Adrenal gland (tissue), 5 donors: Measurements from ENCODE around the gene MOB1B.

Source experiments
- POLR2A ChIP-seq, 2 donors: fragments of 450-650 bp; IDR thresholded peaks; one replicate each; pipeline ENCODE4 v1.6.1; 2017; ENCODE audit warnings: antibody characterized with exemption in 2 of 2, mild to moderate bottlenecking in 2 of 2, moderate library complexity in 1 of 2
- TF ChIP-seq, protein P1 (sequence below), 6 experiments: fragments of 450-650 bp in 4 of 6; fragments of 200-600 bp in 2 of 6; sonication (generic) in 1 of 6; IDR thresholded peaks; 1 replicate in 5 of 6; 2 replicates in 1 of 6; pipeline versions ENCODE4 v1.5.1 to v1.8.0; 2016 to 2021; ENCODE audit warnings: antibody characterized with exemption in 6 of 6, mild to moderate bottlenecking in 2 of 6, moderate library complexity in 1 of 6
- donor health status: DM: no; HTN: no; CAD: no.

DNA sequence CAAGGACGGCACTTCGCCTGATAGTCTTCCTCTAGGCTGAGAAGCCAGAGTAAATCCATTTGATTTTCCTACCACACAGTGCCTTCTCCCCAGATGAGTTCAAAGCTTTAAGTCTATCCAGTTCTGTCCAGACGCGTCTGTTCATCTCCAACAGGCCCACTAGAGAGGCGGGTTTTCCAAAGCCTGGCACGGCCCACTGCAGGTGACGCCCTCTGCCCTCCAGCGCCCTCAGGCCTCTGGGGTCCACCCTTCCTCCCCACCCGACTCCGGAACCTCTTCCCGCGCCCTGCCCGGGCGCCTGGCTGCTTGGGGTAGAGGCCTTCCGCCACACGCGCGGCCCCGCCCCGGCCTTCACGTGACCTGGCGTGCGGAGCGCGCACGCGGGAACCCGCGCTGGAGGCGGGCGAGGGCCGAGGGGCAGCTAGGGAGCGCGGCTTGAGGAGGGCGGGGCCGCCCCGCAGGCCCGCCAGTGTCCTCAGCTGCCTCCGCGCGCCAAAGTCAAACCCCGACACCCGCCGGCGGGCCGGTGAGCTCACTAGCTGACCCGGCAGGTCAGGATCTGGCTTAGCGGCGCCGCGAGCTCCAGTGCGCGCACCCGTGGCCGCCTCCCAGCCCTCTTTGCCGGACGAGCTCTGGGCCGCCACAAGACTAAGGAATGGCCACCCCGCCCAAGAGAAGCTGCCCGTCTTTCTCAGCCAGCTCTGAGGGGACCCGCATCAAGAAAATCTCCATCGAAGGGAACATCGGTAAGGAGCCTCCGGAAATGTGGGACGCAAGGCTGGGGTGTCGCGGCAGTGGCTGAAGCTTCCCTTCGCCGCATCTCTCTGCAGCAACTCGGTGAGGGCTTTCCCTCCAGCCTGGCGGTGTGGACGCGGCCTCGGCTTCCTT lies 91.3 kb downstream of the MOB1B start, which contains the start of gene DCK:
- TF ChIP-seq, protein P1, sequence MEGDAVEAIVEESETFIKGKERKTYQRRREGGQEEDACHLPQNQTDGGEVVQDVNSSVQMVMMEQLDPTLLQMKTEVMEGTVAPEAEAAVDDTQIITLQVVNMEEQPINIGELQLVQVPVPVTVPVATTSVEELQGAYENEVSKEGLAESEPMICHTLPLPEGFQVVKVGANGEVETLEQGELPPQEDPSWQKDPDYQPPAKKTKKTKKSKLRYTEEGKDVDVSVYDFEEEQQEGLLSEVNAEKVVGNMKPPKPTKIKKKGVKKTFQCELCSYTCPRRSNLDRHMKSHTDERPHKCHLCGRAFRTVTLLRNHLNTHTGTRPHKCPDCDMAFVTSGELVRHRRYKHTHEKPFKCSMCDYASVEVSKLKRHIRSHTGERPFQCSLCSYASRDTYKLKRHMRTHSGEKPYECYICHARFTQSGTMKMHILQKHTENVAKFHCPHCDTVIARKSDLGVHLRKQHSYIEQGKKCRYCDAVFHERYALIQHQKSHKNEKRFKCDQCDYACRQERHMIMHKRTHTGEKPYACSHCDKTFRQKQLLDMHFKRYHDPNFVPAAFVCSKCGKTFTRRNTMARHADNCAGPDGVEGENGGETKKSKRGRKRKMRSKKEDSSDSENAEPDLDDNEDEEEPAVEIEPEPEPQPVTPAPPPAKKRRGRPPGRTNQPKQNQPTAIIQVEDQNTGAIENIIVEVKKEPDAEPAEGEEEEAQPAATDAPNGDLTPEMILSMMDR (IDR thresholded peaks at IDR 0.05), result peak in 1 of 6 experiments; percentile 1
- peak; percentile 75 to 82 for TF ChIP-seq POLR2A (IDR thresholded peaks at IDR 0.05)
